ENCODE data around the gene HPCAL1. TPM values are rescaled to one million over a fixed set of nuclear protein-coding genes. Genes with fewer than 3 reads are reported as not detected.

Gene HPCAL1
- total RNA-seq, 3 donors from 2014 or later (not counting 1 experiment from before 2014, with no cell fraction given) = 31.1 to 45.2 (median 39.8) TPM

GRCh38 chr2:10338270-10339188 is 35.8 kb downstream of the HPCAL1 start:
- peaks cover 0 to 3% of the 10 kb centered on the region in 2 donors for H3K9me3 Mint-ChIP-seq
- Histone ChIP-seq H3K27me3 (ENCODE audit: control insufficient read depth, insufficient read depth, low read length) (no peaks in the 10 kb centered on the region), H3K36me3 (ENCODE audit: control insufficient read depth, insufficient read depth, low read length) (no peaks in the 10 kb centered on the region), H3K4me3 (ENCODE audit: low read length) (no peak overlapping the region), H3K27ac (ENCODE audit: low read length) (no peak overlapping the region), H3K9me3 (ENCODE audit: control insufficient read depth, insufficient read depth, low read length) (peaks cover 6% of the 10 kb centered on the region), H3K4me1 (ENCODE audit: control insufficient read depth, insufficient read depth, low read length) (peaks cover 5% of the 10 kb centered on the region)
- ATAC-seq (no peak), DNase-seq (no peak)
- H3K4me3 Mint-ChIP-seq = no peak overlapping the region
- H3K27ac Mint-ChIP-seq = no peak overlapping the region
- 97% methylated on average over 14 of the region's 16 CpGs for WGBS (ENCODE audit: insufficient coverage)
- H3K36me3 Mint-ChIP-seq = no peaks in the 10 kb centered on the region
- intact Hi-C loops (cut with micrococcal nuclease) = no loop called here
- H3K27me3 Mint-ChIP-seq (ENCODE audit: low read depth in 2 of 2) = no peaks in the 10 kb centered on the region
- no peak for TF ChIP-seq CTCF (IDR thresholded peaks at IDR 0.05)
- peaks cover 28 to 40% of the 10 kb centered on the region in 2 donors for H3K4me1 Mint-ChIP-seq

GRCh38 chr2:10339647-10340592 is 37.2 kb downstream of the HPCAL1 start:
- Mint-ChIP-seq H3K27ac (no peak overlapping the region), H3K4me3 (no peak overlapping the region), H3K4me1 (peaks cover 36 to 48% of the 10 kb centered on the region in 2 donors), H3K27me3 (ENCODE audit: low read depth in 2 of 2) (no peaks in the 10 kb centered on the region), H3K9me3 (peaks cover 0 to 3% of the 10 kb centered on the region in 2 donors), H3K36me3 (no peaks in the 10 kb centered on the region)
- Histone ChIP-seq H3K4me3 (ENCODE audit: low read length) (no peak overlapping the region), H3K9me3 (ENCODE audit: control insufficient read depth, insufficient read depth, low read length) (peaks cover 5% of the 10 kb centered on the region), H3K27ac (ENCODE audit: low read length) (no peak overlapping the region), H3K36me3 (ENCODE audit: control insufficient read depth, insufficient read depth, low read length) (no peaks in the 10 kb centered on the region), H3K27me3 (ENCODE audit: control insufficient read depth, insufficient read depth, low read length) (no peaks in the 10 kb centered on the region), H3K4me1 (ENCODE audit: control insufficient read depth, insufficient read depth, low read length) (peaks cover 12% of the 10 kb centered on the region)
- TF ChIP-seq CTCF (IDR thresholded peaks at IDR 0.05) = no peak
- WGBS (ENCODE audit: insufficient coverage) = 93% methylated on average over 17 of the region's 17 CpGs
- intact Hi-C loops (cut with micrococcal nuclease) = no loop called here
- no peak for DNase-seq
- no peak for ATAC-seq

GRCh38 chr2:10340593-10340975 is 37.9 kb downstream of the HPCAL1 start:
- Mint-ChIP-seq H3K4me1 (peaks cover 35 to 52% of the 10 kb centered on the region in 2 donors), H3K27me3 (ENCODE audit: low read depth in 2 of 2) (no peaks in the 10 kb centered on the region), H3K36me3 (no peaks in the 10 kb centered on the region), H3K4me3 (no peak overlapping the region), H3K9me3 (peaks cover 0 to 1% of the 10 kb centered on the region in 2 donors), H3K27ac (no peak overlapping the region)
- over 99% methylated on average over 7 of the region's 7 CpGs for WGBS (ENCODE audit: insufficient coverage)
- DNase-seq (no peak), ATAC-seq (no peak)
- intact Hi-C loops (cut with micrococcal nuclease) = no loop called here
- Histone ChIP-seq H3K4me3 (ENCODE audit: low read length) (no peak overlapping the region), H3K36me3 (ENCODE audit: control insufficient read depth, insufficient read depth, low read length) (no peaks in the 10 kb centered on the region), H3K9me3 (ENCODE audit: control insufficient read depth, insufficient read depth, low read length) (no peaks in the 10 kb centered on the region), H3K4me1 (ENCODE audit: control insufficient read depth, insufficient read depth, low read length) (peaks cover 12% of the 10 kb centered on the region), H3K27ac (ENCODE audit: low read length) (no peak overlapping the region), H3K27me3 (ENCODE audit: control insufficient read depth, insufficient read depth, low read length) (no peaks in the 10 kb centered on the region)
- TF ChIP-seq CTCF (IDR thresholded peaks at IDR 0.05) = no peak
